NCI-H2227 (cell line): ENCODE measurements around the gene RBCK1.
A peak's percentile ranks its signal among the peaks of the same experiment; 100 is the strongest.
"Not testable (repeated sequence)": the region's sequence is repeated elsewhere in the genome, so short reads cannot be mapped to it uniquely, and the experiment has no call there.

Experiments used
- DNase-seq: peaks from one replicate; lab custom pipeline; 2025; ENCODE audit not compliant: unreplicated experiment; lab: John Stamatoyannopoulos, UW

Gene RBCK1

DNA sequence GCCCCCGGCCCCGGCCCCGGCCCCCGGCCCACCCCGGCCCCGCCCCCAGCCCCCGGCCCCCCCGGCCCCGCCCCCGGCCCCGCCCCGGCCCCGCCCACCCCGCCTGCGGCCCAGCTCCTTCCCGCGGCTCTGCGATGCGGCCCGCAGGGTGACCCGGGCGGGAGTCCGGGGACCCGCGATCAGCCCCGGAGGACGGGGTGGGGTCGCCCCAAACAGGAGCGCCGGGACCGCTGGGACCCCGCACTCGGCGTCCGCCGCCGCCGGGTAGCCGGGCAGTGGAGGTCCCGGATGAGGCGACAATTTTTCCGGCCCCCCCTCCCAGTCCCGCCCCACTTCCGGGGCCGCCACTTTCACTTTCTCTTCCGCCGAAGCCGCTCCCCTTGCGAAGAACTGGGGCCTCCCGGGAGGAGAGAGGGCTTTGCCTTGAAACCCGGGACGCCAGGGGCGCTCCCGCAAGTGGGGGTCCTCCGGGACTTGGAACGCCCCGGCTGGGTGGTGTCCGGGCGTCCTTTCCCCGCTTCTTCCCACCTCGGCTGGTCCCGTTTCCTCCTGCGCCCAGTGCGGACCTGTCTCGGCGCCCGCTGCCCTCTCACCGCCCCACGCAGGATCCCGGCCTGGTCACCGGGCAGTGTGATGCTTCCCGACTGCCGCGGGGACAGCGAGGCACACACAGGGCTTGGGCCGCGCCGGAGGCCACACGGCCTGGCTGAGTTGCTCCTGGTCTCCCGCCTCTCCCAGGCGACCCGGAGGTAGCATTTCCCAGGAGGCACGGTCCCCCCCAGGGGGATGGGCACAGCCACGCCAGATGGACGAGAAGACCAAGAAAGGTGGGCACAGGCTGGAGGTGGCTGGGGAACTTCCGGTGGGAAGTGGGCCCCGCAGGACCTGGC lies at the start of gene RBCK1:
Gene RBCK1 (plus strand): TSS at position 347 of the 890 bp plus-strand sequence. CDS start 459 bp downstream, at position 806.
- peak; percentile 85 for DNase-seq

GRCh38 chr20:358891-359555 lies 49.1 kb upstream of the RBCK1 start:
- no peak for DNase-seq

- no peak for DNase-seq
Measured at GRCh38 chr20:361561-361960, 46.5 kb upstream of the RBCK1 start.

DNA sequence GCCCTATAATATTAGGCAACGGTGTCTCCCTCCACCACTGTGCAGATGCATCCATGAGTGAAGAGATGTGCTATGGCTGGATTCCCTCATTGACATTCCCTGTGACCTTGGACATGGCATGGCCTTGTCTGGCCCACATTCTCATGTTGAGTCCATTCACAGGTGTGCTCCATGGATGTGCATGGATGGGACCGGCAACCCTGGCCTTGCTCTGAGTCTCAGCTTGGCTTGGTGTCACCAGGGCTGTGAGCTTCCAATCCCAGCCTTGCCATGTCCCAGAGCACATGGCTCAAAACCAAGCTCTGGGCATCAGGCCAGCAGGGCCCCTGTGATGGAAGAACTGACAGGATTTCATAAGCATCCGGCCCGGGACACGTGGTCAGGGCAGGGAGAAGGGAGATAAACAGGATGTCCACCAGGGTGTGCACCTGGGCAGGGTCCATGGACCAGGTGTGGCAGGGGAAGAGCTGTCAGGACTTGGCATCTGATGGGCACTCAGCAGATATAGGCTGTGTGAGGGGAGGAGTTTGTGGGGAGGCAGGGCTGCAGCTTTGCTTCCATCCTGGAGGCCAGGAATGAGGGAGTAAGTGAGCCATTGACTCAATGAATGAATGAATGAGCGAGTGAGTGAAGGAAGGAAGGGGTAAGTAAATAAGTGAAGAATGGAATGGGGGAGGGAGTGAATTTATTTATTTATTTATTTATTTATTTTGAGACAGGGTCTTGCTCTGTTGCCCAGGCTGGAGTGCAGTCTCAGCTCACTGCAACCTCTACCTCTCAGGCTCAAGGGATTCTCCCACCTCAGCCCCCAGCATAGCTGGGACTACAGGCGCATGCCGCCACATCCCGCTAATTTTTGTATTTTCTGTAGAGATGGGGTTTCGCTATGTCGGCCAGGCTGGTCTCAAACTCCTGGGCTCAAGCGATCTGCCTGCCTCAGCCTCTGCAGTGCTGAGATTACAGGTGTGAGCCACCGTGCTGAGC lies 45.5 kb upstream of the RBCK1 start:
- no peak for DNase-seq

DNA sequence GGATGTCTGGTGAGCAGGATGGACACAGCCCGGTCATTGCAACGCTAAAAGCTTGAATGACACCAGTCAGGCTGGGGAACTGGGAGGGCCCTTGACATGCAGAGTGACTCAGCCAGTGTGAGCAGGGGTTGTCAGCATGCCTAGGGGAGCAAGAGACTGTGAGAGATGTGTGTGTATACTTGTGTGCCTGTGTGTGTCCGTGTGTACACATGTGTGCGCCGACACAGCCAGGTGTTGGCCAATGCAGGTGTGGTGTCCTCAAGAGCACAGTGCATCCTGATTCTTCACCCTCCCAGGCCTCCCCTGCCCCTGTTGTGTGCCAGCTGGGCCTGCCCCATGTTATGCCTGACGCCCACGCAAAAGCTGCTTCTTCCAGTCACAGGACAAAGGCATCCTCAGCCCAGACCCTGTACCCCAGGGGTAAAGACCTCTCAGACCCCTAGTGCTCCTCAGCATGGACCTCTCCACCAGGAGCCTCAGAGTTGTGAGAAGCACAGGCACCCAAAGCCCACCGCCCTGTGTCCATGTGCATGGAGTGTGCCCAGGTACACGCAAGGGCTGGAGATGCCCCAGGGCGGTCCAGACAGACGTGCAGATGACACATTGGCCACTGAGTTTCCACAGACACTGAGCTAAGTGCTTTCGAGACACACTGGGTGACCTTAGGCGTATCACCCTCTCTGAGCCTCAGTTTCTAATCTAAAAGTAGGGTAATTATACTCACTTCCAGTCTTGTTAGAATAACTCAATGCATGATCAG lies 44.6 kb upstream of the RBCK1 start:
- no peak for DNase-seq

DNA sequence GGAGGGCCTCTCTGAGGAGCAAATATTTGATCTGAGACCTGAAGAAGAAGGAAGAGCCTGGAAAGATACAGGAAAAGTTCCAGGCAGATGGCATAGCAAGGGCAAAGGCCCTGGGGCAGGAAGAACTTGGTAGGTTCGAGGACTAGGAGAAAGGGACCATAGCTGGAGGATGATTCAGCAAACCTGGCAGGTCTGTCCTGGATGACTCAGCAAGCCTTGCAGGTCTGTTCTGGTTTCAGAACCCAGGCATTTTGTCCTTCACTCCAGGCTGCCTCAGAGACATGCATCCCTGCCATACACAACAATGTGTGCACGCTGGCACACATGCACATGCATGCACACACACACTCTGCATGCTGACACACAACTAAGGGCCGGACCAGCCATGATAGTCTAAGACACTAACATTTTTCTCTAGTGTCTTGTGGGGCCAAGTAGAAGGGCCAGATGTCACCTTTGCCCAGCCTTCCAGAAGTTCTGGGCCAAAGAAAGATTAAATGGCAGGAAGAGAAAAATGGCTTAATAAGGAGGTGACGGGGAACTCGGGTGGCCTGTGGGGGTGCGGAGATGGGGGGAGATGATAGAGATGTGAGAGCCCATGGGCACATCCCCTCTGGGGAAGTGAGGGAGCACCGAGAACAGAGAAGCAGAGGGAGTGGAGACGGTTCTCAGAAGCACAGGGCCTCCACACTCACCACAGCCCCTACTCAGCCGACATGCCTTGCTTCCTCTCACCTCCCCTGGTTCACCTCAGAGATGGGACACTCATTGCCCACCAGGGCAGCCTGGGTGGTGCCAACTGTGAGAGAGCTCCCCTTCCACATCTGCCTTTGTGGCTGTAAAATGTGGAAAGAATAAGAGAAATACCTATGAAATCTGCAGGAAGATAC lies 42.9 kb upstream of the RBCK1 start:
- DNase-seq, result no peak

- DNase-seq, result no peak
Measured at GRCh38 chr20:366041-366718, 41.9 kb upstream of the RBCK1 start.

DNA sequence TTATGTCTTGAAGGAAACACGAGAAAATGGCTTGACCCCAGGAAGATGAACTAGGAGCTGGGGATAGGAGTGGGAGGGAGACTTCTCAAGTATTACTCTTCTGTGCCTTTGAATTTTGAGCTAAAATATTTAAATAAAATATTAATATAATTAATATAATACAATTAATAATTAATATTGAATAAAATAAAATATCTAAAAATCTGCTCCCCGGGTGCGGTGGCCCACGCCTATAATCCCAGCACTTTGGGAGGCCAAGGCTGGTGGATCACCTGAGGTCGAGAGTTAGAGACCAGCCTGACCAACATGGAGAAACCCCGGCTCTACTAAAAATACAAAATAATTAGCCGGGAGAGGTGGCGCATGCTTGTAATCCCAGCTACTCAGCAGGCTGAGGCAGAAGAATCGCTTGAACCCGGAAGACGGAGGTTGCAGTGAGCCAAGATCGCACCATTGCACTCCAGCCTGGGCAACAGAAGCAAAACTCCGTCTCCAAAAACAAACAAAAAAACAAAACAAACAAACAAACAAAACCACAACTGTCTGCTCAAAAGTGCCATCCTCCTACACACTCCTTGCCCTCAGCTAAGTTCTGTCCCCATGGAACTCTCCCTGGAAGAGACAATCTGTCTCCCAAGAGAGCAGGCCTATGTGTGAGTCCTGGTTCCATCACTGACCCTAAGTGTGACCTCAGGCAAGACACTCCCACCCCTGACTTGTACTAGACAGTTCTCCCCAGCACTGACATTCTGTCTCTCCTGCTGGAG lies 41.2 kb upstream of the RBCK1 start:
- DNase-seq, result no peak

DNA sequence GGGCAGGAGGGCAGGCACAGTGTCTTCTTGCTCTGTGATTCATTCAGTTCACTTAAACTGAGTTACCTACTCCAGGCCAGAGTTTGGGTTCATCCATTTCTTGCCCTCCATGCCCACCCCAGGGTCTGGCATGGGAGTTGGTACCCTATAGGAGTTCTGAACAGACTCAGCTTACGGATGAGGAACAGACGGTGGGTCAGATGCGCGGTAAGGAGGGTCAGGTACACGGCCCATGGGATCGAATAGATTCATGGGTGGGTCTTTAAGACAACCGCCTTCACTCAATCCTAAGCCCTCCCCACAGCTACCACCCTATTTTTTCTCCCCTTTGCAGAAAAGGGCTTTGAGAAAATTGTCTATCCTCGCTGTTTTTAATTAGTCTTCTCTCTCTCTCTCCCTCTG lies 40.6 kb upstream of the RBCK1 start:
- DNase-seq, result no peak

GRCh38 chr20:368915-369314 lies 39.2 kb upstream of the RBCK1 start:
- DNase-seq, result no peak

DNA sequence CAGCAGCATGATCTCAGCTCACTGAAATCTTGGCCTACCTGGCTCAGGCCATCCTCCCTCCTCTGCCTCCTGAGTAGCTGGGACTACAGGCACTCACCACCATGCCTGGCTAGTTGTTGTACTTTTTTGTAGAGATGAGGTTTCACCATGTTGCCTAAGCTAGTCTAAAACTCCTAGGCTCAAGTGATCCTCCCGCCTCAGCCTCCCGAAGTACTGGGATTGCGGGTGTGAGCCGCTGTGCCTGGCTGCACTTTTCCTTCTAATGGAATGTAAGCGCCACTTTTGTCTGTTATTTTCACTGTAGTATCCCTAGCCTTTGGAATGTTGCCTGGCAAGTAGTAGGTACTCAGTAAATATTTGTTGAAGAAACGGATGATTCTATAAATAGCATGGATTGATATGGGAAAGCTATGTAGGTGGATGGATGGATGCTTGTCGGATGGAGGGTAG lies 37.9 kb upstream of the RBCK1 start:
- DNase-seq, result no peak

GRCh38 chr20:370977-371754 lies 36.9 kb upstream of the RBCK1 start:
- no peak for DNase-seq

- DNase-seq, result no peak
Measured at GRCh38 chr20:371755-372542, 36.1 kb upstream of the RBCK1 start.

GRCh38 chr20:372543-373082 lies 35.5 kb upstream of the RBCK1 start:
- not testable (repeated sequence) for DNase-seq

GRCh38 chr20:373171-373890 lies 34.8 kb upstream of the RBCK1 start:
- DNase-seq, result no peak
